Measurements from ENCODE around the gene MLLT3. TPM values are rescaled to one million over a fixed set of nuclear protein-coding genes. Genes with fewer than 3 reads are reported as not detected.

The MLLT3 gene
- total RNA-seq, 2 donors from 2014 or later = 5.6 to 5.7 TPM

DNA sequence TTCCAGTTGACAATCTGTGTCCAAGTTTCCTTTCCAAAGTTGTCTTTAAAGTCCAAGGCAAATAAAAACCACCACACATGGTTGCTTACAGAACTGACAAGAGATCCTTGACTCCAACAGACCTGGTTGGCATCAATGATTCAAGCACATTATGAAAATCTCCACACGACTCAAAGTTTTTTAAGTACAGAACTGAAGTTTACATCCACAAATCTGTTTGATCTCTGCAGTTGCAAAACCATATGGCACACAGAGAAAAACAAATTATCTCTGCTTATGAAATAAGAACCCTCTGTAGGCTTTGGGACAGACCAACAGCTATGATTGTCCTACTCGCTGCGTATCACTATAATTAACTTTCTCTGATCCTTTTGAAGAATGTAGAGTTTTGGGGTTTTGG lies 60.8 kb downstream of the MLLT3 start:
- DNase-seq = no peak
- intact Hi-C loops (cut with DNase I) = no loop called here
- Histone ChIP-seq H3K4me1 (peaks cover 24% of the 10 kb centered on the region), H3K4me3 (no peak overlapping the region), H3K36me3 (replicated peaks in 1 of 2; ENCODE audit: insufficient read depth in 1 of 2, low read depth in 2 of 2) (no peaks in the 10 kb centered on the region), H3K27me3 (no peaks in the 10 kb centered on the region), H3K9me3 (no peaks in the 10 kb centered on the region), H3K27ac (no peak overlapping the region)
- no peak for ATAC-seq
- no peak for TF ChIP-seq POLR2A (IDR thresholded peaks at IDR 0.05)
- TF ChIP-seq, protein P1, sequence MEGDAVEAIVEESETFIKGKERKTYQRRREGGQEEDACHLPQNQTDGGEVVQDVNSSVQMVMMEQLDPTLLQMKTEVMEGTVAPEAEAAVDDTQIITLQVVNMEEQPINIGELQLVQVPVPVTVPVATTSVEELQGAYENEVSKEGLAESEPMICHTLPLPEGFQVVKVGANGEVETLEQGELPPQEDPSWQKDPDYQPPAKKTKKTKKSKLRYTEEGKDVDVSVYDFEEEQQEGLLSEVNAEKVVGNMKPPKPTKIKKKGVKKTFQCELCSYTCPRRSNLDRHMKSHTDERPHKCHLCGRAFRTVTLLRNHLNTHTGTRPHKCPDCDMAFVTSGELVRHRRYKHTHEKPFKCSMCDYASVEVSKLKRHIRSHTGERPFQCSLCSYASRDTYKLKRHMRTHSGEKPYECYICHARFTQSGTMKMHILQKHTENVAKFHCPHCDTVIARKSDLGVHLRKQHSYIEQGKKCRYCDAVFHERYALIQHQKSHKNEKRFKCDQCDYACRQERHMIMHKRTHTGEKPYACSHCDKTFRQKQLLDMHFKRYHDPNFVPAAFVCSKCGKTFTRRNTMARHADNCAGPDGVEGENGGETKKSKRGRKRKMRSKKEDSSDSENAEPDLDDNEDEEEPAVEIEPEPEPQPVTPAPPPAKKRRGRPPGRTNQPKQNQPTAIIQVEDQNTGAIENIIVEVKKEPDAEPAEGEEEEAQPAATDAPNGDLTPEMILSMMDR (IDR thresholded peaks at IDR 0.05) = no peak
- WGBS, 2 donors = 74 to 86% methylated on average over 3 of the region's 3 CpGs

DNA sequence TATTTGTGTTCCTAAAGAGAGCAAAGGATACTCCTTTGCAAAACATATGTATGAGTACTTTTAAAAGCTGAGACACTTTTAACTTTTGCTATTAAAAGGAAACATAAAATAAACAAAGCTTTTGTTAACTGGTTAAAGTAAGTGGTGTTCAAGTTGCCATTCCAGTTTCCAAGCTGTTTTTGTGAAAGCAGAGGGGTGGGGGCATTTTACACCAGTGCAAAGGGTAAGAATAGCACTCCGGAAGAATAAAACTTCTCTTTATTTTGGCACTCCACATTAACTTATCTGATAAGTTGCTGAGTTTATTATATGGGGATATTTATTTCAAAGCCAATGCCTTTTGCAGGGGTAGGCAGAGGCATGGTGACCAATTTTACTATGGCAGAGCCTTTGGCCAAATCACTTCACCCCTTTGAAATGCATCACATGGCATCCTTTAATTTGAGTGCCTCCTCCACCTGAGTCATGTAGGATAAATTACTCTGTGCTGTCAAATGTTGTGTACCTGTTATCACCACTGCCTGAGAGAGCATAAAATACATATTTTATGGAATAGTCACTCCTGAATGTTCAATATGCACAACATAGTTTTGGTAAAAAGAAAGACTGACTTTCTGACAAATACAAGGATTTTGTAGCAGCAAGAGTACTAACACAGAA lies 62.9 kb downstream of the MLLT3 start:
- Histone ChIP-seq H3K4me1 (peaks cover 24% of the 10 kb centered on the region), H3K4me3 (no peak overlapping the region), H3K36me3 (replicated peaks in 1 of 2; ENCODE audit: insufficient read depth in 1 of 2, low read depth in 2 of 2) (no peaks in the 10 kb centered on the region), H3K27me3 (no peaks in the 10 kb centered on the region), H3K27ac (peak overlapping the region in 1 of 4 donors; percentile 21), H3K9me3 (no peaks in the 10 kb centered on the region)
- TF ChIP-seq, protein P1 (IDR thresholded peaks at IDR 0.05) = no peak
- TF ChIP-seq POLR2A (IDR thresholded peaks at IDR 0.05) = no peak
- WGBS, 2 donors = 11 to 14% methylated on average over 1 of the region's 1 CpG
- DNase-seq (no peak), ATAC-seq (no peak)
- intact Hi-C loops (cut with DNase I) = no loop called here

DNA sequence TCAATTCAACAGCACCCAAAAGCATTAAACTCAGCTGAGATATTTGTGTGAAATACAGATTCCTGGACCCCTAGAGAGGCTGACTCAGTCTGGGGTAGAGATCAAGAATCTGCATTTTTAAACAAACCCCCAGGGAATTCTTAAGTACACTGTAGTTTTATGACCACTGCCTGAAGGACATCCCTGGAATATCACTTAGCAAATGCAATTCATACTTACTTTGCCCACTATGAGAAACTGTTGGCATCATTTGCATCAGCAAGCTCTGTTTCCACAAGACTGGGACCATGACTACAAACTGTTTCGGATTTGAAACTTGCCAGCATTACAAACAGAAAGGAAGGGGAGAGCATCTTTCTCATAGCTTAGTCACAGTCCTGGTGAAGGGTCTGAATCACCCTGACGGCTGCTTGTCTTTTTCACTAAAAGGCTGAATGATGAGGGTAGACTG lies 63.7 kb downstream of the MLLT3 start:
- H3K27ac ChIP-seq = no peak overlapping the region
- H3K27me3 ChIP-seq = no peaks in the 10 kb centered on the region
- DNase-seq = no peak
- ATAC-seq = no peak
- no peak for TF ChIP-seq POLR2A (IDR thresholded peaks at IDR 0.05)
- TF ChIP-seq, protein P1 (IDR thresholded peaks at IDR 0.05) = no peak
- no peaks in the 10 kb centered on the region for H3K9me3 ChIP-seq
- H3K4me1 ChIP-seq = peaks cover 24% of the 10 kb centered on the region
- WGBS, 2 donors = 75 to 81% methylated on average over 2 of the region's 2 CpGs
- no peak overlapping the region for H3K4me3 ChIP-seq
- no peaks in the 10 kb centered on the region for H3K36me3 ChIP-seq (replicated peaks in 1 of 2; ENCODE audit: insufficient read depth in 1 of 2, low read depth in 2 of 2)
- intact Hi-C loops (cut with DNase I) = no loop called here

DNA sequence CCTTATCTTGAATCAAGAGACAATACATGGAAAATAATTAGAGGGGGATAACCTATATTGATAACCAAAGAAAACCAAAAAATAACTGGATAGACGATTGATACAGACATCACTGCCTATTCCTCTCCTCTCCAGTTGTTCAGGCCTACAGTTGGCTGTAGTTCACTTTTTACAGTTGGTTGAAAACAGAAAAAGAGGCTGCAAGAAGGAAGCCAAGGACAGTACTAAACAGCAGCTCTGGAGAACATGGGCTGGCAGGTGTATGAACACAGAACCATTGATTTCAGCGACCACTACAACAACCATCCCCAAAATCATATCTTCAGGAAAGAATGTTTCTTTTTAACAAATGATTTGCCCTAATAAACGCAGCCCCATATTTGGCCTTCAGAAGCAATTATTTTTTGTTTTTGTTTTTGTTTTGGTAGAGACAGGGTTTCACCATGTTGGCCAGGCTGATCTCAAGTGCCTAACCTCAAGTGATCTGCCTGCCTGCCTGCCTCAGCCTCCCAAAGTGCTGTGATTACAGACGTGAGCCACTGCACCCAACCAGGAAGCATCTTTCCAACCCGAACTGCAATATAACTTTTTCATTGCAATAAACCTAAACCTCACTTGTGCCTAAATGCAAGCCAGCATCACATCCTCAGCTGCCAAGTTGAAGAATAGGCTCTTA lies 64.3 kb downstream of the MLLT3 start:
- no peaks in the 10 kb centered on the region for H3K27me3 ChIP-seq
- no peaks in the 10 kb centered on the region for H3K36me3 ChIP-seq (replicated peaks in 1 of 2; ENCODE audit: insufficient read depth in 1 of 2, low read depth in 2 of 2)
- intact Hi-C loops (cut with DNase I) = no loop called here
- DNase-seq = no peak
- peaks cover 27% of the 10 kb centered on the region for H3K4me1 ChIP-seq
- H3K27ac ChIP-seq = peak overlapping the region in 1 of 4 donors; percentile 8
- 44 to 58% methylated on average over 5 of the region's 5 CpGs for WGBS, 2 donors
- no peaks in the 10 kb centered on the region for H3K9me3 ChIP-seq
- TF ChIP-seq, protein P1 (IDR thresholded peaks at IDR 0.05) = no peak
- no peak for TF ChIP-seq POLR2A (IDR thresholded peaks at IDR 0.05)
- no peak for ATAC-seq
- H3K4me3 ChIP-seq = no peak overlapping the region

Measured in body of pancreas (tissue), 4 donors.